Vagina (tissue), 2 donors: ENCODE measurements around the gene SLC27A2.

Experiments
- CTCF ChIP-seq, 3 experiments: fragments of 450-650 bp in 2 of 3; fragments of 200-600 bp in 1 of 3; sonication (generic) in 1 of 3; IDR thresholded peaks; one replicate each; pipeline ENCODE4 v1.5.1; 2017 to 2019; ENCODE audit warnings: antibody characterized with exemption in 3 of 3, mild to moderate bottlenecking in 2 of 3, moderate library complexity in 2 of 3
- POLR2A ChIP-seq, 2 donors: fragments of 450-650 bp; IDR thresholded peaks; one replicate each; pipeline ENCODE4 v1.6.1; 2017; ENCODE audit warnings: antibody characterized with exemption in 2 of 2, mild to moderate bottlenecking in 2 of 2, moderate library complexity in 2 of 2
- POLR2AphosphoS5 ChIP-seq, 2 donors: sonication (generic); formaldehyde crosslinking; IDR thresholded peaks; one replicate each; pipeline ENCODE4 v1.9.0; 2017; ENCODE audit warnings: antibody characterized with exemption in 2 of 2, mild to moderate bottlenecking in 2 of 2, low read depth in 1 of 2; ENCODE audit not compliant: insufficient read depth in 1 of 2

DNA sequence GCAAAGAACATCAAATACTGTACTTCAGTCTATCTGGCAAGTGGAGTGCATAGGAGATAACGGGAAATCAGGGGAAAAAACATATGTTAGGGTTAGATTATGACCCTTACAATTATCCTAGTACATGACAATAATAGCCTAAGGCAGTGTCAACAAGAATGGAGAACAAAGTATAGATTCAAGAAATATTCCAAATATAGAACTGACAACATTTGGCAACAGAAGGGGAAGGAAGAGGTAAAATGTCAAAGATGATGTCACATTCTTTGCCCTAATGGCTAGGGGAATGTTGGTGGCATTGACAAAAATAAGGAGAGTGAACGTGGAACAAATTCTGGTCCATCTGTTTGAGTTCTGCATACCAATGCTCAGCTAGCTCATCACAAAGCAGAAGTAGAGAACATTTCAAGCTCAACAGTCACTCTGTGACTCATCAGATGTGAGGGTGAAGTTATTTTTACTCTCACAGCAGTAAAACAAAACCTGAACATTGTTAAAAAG, 47.4 kb upstream of the SLC27A2 start:
- no peak for TF ChIP-seq CTCF (IDR thresholded peaks at IDR 0.05)
- no peak for TF ChIP-seq POLR2A (IDR thresholded peaks at IDR 0.05)
- TF ChIP-seq POLR2AphosphoS5 (IDR thresholded peaks at IDR 0.05; ENCODE audit: insufficient read depth in 1 of 2, low read depth in 1 of 2), result no peak
